ENCODE results near the gene DAP.

Gene DAP

DNA sequence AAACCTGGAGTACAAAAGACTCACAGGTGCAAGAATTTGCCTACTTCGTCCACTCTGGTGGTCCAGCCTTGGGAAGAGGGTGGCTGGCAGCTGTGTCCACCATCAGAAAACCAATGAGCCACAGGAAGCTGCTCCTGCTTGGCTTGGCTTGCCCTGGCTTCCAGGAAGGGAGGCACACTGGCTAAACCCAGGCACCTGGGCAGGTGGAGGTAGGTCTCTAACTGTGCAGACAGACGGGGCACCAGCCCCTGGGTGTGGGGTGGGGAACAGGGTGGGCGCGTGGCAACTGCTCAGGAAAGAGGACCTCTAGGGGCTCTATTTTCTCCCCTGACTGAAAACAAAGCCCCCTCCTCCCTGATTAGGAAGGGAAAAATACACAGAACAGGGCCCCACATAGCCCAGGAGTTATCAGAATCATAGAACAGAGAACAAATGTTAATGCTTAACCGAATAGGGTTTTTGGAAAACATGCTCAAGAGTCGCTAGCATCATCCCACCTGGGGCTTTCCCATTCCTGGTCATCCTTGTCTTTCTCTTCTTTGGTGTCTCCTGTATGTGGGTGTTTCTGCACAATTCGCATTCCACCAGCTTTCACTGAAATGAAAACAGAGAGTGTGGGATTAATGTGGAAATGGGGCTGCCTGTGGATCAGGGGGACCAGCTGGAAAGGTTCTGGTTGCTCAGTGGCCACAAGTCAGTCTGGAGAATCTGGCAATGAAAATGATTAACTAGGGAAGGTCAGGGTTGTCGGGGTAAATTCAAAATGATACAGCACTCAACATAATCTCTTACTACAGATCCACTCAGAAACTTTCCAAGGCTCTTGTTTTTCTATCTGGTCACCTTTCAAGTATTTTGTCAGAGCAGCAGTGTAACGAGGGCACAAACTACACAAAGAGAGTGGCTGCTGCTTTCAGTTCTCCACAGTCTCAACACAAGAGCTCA, 13.1 kb downstream of the DAP start:
- ATAC-seq = no peak
- TF ChIP-seq ZNF8 (CRISPR knock-in tag; IDR thresholded peaks at IDR 0.05) (no peak), ZFP3 (CRISPR knock-in tag; IDR thresholded peaks at IDR 0.05) (no peak), ZC3H10 (CRISPR knock-in tag; IDR thresholded peaks at IDR 0.05) (no peak), PPARA (CRISPR knock-in tag; IDR thresholded peaks at IDR 0.05; ENCODE audit: borderline replicate concordance) (no peak), ESRRG (CRISPR knock-in tag; IDR thresholded peaks at IDR 0.05) (no peak), OSR1 (CRISPR knock-in tag; IDR thresholded peaks at IDR 0.05) (no peak), SNAI2 (CRISPR knock-in tag; IDR thresholded peaks at IDR 0.05) (no peak)
- TF ChIP-seq, protein P1, sequence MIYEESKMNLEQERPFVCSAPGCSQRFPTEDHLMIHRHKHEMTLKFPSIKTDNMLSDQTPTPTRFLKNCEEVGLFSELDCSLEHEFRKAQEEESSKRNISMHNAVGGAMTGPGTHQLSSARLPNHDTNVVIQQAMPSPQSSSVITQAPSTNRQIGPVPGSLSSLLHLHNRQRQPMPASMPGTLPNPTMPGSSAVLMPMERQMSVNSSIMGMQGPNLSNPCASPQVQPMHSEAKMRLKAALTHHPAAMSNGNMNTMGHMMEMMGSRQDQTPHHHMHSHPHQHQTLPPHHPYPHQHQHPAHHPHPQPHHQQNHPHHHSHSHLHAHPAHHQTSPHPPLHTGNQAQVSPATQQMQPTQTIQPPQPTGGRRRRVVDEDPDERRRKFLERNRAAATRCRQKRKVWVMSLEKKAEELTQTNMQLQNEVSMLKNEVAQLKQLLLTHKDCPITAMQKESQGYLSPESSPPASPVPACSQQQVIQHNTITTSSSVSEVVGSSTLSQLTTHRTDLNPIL (CRISPR knock-in tag; IDR thresholded peaks at IDR 0.05; ENCODE audit: low read depth) = no peak

DNA sequence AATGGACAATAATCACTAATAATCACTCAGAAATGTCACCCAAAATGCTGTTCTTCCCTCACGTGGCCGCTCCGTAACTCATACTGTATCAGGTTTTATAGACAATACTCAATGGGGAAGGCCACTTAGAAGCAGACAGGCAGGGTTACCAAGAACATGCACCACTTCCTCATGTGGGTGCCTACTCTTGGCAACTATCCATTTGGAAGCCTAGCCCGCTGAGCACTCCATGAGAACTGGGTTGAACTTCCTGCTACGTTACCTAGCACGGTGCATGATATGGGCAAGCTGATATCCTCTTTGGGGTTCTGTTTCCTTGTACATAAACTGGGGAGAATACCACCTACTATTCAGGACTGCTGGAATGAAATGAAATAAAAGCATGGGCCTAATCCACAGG, 14.3 kb downstream of the DAP start:
- ATAC-seq = no peak
- no peak for TF ChIP-seq ZFP3 (CRISPR knock-in tag; IDR thresholded peaks at IDR 0.05)
- TF ChIP-seq SNAI2 (CRISPR knock-in tag; IDR thresholded peaks at IDR 0.05) = no peak
- TF ChIP-seq CSDC2 (CRISPR knock-in tag; IDR thresholded peaks at IDR 0.05) = no peak
- no peak for TF ChIP-seq ZNF70 (CRISPR knock-in tag; IDR thresholded peaks at IDR 0.05)
- no peak for TF ChIP-seq TOX (CRISPR knock-in tag; IDR thresholded peaks at IDR 0.05; ENCODE audit: borderline replicate concordance)
- TF ChIP-seq ARNTL (CRISPR knock-in tag; IDR thresholded peaks at IDR 0.05; ENCODE audit: borderline replicate concordance, low read depth) = no peak
- TF ChIP-seq, protein P2, sequence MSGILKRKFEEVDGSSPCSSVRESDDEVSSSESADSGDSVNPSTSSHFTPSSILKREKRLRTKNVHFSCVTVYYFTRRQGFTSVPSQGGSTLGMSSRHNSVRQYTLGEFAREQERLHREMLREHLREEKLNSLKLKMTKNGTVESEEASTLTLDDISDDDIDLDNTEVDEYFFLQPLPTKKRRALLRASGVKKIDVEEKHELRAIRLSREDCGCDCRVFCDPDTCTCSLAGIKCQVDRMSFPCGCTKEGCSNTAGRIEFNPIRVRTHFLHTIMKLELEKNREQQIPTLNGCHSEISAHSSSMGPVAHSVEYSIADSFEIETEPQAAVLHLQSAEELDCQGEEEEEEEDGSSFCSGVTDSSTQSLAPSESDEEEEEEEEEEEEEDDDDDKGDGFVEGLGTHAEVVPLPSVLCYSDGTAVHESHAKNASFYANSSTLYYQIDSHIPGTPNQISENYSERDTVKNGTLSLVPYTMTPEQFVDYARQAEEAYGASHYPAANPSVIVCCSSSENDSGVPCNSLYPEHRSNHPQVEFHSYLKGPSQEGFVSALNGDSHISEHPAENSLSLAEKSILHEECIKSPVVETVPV (CRISPR knock-in tag; IDR thresholded peaks at IDR 0.05) = no peak
- no peak for TF ChIP-seq ZNF565 (CRISPR knock-in tag; conservative IDR thresholded peaks at IDR 0.05; ENCODE audit: low read depth)
- TF ChIP-seq ZNF8 (CRISPR knock-in tag; IDR thresholded peaks at IDR 0.05) = no peak
- TF ChIP-seq ZFP30 (CRISPR knock-in tag; IDR thresholded peaks at IDR 0.05) = no peak
- TF ChIP-seq RARB (CRISPR knock-in tag; IDR thresholded peaks at IDR 0.05) = no peak

DNA sequence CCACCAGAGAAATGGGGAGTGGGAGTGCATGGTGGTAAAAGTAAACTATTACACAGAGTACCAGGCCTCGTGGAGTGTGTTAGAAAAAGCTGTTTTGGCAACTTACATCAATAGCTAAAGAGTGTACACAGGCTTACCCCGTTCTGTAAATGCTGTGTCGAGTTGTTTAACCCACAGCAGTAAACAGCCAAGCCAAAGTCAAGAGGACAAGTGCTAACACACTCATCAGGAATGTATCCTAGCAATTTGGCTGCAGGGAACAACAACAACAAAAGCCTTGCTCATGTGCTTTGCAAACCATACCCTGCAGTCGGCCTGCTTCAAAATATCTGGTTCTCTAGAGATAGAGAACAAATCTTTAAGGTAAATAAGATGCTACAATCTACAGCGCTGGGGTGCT, 15.9 kb downstream of the DAP start:
- ATAC-seq = no peak
- TF ChIP-seq, protein P3, sequence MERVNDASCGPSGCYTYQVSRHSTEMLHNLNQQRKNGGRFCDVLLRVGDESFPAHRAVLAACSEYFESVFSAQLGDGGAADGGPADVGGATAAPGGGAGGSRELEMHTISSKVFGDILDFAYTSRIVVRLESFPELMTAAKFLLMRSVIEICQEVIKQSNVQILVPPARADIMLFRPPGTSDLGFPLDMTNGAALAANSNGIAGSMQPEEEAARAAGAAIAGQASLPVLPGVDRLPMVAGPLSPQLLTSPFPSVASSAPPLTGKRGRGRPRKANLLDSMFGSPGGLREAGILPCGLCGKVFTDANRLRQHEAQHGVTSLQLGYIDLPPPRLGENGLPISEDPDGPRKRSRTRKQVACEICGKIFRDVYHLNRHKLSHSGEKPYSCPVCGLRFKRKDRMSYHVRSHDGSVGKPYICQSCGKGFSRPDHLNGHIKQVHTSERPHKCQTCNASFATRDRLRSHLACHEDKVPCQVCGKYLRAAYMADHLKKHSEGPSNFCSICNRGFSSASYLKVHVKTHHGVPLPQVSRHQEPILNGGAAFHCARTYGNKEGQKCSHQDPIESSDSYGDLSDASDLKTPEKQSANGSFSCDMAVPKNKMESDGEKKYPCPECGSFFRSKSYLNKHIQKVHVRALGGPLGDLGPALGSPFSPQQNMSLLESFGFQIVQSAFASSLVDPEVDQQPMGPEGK (CRISPR knock-in tag; IDR thresholded peaks at IDR 0.05; ENCODE audit: borderline replicate concordance) = no peak
- TF ChIP-seq ZFP3 (CRISPR knock-in tag; IDR thresholded peaks at IDR 0.05) (no peak), TOX (CRISPR knock-in tag; IDR thresholded peaks at IDR 0.05; ENCODE audit: borderline replicate concordance) (no peak)
- TF ChIP-seq, protein P1 (CRISPR knock-in tag; IDR thresholded peaks at IDR 0.05; ENCODE audit: low read depth) = no peak
- TF ChIP-seq, protein P2 (CRISPR knock-in tag; IDR thresholded peaks at IDR 0.05) = no peak

DNA sequence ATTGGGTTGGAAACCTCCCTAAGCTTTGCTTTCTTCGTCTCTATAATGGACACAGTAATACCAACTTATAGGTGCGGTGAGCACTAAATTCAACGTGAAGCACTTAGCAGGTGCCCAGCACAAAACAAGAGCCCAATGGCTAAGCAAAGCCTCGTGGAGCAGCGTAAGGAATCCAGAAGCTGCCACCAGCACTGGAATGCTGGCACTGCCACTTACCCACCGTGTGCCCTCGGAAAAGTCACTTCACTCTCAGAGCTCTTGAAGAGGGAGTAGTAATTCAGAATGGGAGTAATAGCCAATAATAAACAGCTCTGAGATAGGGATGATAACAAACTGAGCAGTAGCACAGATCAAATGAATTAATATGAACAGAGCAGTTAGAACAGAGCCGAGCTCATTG, 16.4 kb downstream of the DAP start:
- ATAC-seq = no peak
- no peak for TF ChIP-seq TOX (CRISPR knock-in tag; IDR thresholded peaks at IDR 0.05; ENCODE audit: borderline replicate concordance)
- TF ChIP-seq RARB (CRISPR knock-in tag; IDR thresholded peaks at IDR 0.05) = no peak
- no peak for TF ChIP-seq ARNTL (CRISPR knock-in tag; IDR thresholded peaks at IDR 0.05; ENCODE audit: borderline replicate concordance, low read depth)
- TF ChIP-seq ZFP30 (CRISPR knock-in tag; IDR thresholded peaks at IDR 0.05) = no peak
- TF ChIP-seq ESRRG (CRISPR knock-in tag; IDR thresholded peaks at IDR 0.05) = no peak
- no peak for TF ChIP-seq ZNF70 (CRISPR knock-in tag; IDR thresholded peaks at IDR 0.05)
- no peak for TF ChIP-seq ZFP3 (CRISPR knock-in tag; IDR thresholded peaks at IDR 0.05)
- TF ChIP-seq PPARA (CRISPR knock-in tag; IDR thresholded peaks at IDR 0.05; ENCODE audit: borderline replicate concordance) = no peak
- TF ChIP-seq TCF4 (CRISPR knock-in tag; IDR thresholded peaks at IDR 0.05; ENCODE audit: borderline replicate concordance) = no peak
- no peak for TF ChIP-seq ZNF565 (CRISPR knock-in tag; conservative IDR thresholded peaks at IDR 0.05; ENCODE audit: low read depth)
- no peak for TF ChIP-seq OSR1 (CRISPR knock-in tag; IDR thresholded peaks at IDR 0.05)

Measured in SK-N-SH treated with all-trans-retinoic acid at 6 μM for 48 hours (cell line).